Sigmoid colon (tissue), 4 donors: ENCODE measurements around the gene ROPN1L.

ENCODE experiments used
- POLR2A ChIP-seq, 2 donors: fragments of 450-650 bp; IDR thresholded peaks; one replicate each; pipeline ENCODE4 v1.6.1; 2016; ENCODE audit warnings: antibody characterized with exemption in 2 of 2, mild to moderate bottlenecking in 2 of 2, moderate library complexity in 2 of 2
- POLR2AphosphoS5 ChIP-seq, 4 donors: sonication (generic); formaldehyde crosslinking; IDR thresholded peaks; one replicate each; pipeline ENCODE4 v1.6.1; 2017; ENCODE audit warnings: antibody characterized with exemption in 4 of 4
- TF ChIP-seq, protein P1 (sequence below), 4 experiments: fragments of 450-650 bp in 3 of 4; fragments of 200-600 bp in 1 of 4; IDR thresholded peaks; one replicate each; pipeline ENCODE4 v1.5.1; 2016 to 2019; ENCODE audit warnings: antibody characterized with exemption in 4 of 4, mild to moderate bottlenecking in 3 of 4, moderate library complexity in 2 of 4

GRCh38 chr5:10432059-10433008, 9.3 kb upstream of the ROPN1L start:
- TF ChIP-seq, protein P1, sequence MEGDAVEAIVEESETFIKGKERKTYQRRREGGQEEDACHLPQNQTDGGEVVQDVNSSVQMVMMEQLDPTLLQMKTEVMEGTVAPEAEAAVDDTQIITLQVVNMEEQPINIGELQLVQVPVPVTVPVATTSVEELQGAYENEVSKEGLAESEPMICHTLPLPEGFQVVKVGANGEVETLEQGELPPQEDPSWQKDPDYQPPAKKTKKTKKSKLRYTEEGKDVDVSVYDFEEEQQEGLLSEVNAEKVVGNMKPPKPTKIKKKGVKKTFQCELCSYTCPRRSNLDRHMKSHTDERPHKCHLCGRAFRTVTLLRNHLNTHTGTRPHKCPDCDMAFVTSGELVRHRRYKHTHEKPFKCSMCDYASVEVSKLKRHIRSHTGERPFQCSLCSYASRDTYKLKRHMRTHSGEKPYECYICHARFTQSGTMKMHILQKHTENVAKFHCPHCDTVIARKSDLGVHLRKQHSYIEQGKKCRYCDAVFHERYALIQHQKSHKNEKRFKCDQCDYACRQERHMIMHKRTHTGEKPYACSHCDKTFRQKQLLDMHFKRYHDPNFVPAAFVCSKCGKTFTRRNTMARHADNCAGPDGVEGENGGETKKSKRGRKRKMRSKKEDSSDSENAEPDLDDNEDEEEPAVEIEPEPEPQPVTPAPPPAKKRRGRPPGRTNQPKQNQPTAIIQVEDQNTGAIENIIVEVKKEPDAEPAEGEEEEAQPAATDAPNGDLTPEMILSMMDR (IDR thresholded peaks at IDR 0.05): no peak
- TF ChIP-seq POLR2A (IDR thresholded peaks at IDR 0.05) (no peak), POLR2AphosphoS5 (IDR thresholded peaks at IDR 0.05) (no peak)
